HG02678 (cell line): ENCODE data around the gene SMARCA4.
"Not testable (repeated sequence)": the region's sequence is repeated elsewhere in the genome, so short reads cannot be mapped to it uniquely, and the experiment has no call there.

Experiments used
- ATAC-seq: cut with Tn5 transposase; IDR thresholded peaks from one replicate; pipeline ENCODE4 v1.9.1; 2021; ENCODE audit warnings: mild to moderate bottlenecking, moderate library complexity; ENCODE audit not compliant: unreplicated experiment

SMARCA4 gene

DNA sequence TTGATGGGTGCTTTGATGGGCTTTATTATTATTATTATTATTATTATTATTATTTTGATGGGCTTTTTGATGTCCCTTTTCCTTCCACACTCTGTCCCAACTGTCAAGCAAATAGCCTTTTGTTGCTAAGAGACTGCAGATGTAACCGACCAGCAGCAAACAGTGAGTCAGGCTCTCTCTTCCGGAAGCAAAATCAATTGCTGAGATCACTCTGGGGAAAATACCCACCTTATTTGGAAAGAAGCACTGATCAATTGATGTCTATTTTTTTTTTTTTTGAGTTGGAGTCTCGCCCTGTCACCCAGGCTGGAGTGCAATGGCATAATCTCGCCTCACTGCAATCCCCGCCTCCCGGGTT, 131.3 kb downstream of the SMARCA4 start:
- no peak for ATAC-seq

- ATAC-seq: no peak
Measured at GRCh38 chr19:11093689-11094238, 132.9 kb downstream of the SMARCA4 start.

GRCh38 chr19:11094520-11094894, 133.7 kb downstream of the SMARCA4 start:
- no peak for ATAC-seq

DNA sequence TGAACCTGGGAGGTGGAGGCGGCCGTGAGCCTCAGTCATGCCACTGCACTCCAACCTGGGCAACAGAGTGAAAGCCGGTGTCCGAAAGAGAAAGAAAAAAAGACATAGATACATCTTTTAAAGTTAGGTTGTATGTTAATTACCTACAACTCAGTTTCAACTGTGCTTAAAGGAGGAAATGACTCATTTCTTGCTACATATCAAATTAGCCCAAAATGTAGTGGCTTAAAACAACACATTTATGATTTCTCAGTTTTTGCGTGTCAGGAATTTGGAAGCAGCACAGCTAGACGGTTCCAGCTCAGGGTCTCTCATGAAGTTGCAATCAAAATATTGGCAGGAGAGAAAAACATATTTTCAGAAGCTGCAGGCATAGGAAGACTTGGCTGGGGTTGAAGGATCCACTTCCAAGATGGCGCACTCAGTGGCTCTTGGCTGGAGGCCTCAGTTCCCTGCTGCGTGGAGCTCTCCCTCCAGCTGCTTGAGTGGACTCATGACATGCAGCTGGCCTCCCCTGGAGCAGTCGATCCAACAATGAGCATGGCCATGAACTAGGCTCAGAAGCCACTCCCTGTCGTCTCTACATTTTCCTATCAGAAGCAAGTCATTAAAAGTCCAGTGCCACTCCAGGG, 135.5 kb downstream of the SMARCA4 start:
- peak; percentile 54 for ATAC-seq

DNA sequence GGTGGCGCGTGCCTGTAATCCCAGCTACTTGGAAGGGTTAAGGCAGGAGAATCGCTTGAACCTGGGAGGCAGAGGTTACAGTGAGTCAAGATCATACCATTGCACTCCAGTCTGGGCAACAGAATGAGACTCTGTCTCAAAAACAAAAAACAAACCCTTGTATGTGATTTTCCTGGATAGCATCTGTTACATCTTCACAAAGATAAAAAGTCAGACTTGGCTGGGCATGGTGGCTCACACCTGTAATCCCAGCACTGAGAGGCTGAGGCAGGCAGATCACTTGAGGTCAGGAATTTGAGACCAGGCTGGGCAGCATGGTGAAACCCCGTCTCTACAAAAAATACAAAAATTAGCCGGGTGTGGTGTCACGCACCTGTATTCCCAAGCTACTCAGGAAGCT, 136.5 kb downstream of the SMARCA4 start:
- ATAC-seq: not testable (repeated sequence)

DNA sequence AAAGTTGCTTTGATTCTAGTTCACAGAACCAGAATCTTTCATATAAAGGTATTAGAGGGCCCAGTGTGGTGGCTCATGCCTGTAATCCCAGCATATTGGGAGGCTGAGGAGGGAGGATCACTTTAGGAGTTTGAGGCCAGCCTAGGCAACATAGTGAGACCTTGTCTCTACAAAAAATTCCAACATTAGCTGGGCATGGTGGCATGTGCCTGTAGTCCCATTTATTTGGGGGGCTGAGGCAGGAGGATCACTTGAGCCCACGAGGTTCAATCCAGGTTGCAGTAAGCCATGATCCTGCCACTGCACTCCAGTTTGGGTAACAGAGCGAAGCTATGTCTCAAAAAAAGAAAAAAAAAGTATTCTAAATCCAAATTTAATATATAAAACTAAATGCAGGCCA, 137.5 kb downstream of the SMARCA4 start:
- no peak for ATAC-seq

DNA sequence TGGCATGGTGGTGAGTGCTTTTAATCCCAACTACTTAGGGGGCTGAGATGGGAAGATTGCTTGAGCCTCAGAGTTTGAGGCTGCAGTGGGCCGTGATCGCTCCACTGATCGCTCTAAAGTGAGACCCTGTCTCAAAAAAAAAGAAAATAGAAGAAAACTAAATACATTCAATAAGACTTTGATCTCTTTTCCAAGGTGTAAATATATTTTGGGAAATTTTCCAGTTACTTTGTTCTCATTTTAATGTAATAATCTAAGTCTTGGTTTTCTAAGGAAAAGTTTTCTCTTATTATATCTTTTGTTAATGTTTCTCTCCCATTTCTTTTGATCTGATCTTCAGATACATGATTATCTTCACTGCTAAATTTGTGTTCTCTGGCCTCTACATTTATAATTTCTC, 138.0 kb downstream of the SMARCA4 start:
- no peak for ATAC-seq

GRCh38 chr19:11100049-11100448, 139.2 kb downstream of the SMARCA4 start:
- no peak for ATAC-seq

DNA sequence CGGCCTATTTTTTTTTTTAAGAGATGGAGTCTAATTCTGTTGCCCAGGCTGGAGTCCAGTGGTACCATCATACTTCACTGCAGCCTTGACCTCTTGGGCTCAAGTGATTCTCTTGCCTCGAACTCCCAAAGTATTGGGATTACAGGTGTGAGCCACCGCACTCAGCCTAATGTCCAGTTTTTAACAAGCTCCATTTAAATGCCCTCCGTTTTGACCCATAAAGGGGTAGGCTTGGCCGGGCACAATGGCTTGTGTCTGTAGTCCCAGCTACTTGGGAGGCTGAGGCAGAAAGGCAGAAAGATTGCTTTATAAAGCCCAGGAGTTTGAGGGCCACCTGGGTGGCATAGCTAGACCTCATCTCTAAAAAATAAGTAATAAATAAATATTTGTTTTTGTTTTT, 140.2 kb downstream of the SMARCA4 start:
- ATAC-seq: no peak

GRCh38 chr19:11102944-11103343, 142.1 kb downstream of the SMARCA4 start:
- no peak for ATAC-seq

GRCh38 chr19:11103667-11104066, 142.8 kb downstream of the SMARCA4 start:
- ATAC-seq: not testable (repeated sequence)

GRCh38 chr19:11105014-11105636, 144.3 kb downstream of the SMARCA4 start:
- no peak for ATAC-seq

- no peak for ATAC-seq
Measured at GRCh38 chr19:11106477-11106876, 145.6 kb downstream of the SMARCA4 start.

DNA sequence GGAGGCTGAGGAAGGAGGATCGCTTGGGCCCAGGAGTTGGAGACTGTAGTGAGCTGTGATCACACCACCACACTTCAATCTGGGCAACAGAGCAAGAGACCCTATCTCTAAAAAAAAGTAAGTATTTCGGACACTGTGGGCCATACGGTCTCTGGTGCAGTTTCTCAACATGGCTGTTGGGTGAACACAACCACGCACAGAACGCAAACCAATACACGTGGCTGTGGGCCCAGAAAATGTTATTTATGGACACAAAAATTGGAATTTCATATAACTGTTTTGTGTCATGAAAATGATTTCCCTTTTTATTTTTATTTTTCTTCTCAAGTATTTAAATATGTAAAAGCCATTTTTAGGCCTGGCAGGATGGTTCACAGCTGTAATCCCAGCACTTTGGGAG, 147.9 kb downstream of the SMARCA4 start:
- no peak for ATAC-seq

- ATAC-seq: no peak
Measured at GRCh38 chr19:11111117-11111770, 150.4 kb downstream of the SMARCA4 start.

DNA sequence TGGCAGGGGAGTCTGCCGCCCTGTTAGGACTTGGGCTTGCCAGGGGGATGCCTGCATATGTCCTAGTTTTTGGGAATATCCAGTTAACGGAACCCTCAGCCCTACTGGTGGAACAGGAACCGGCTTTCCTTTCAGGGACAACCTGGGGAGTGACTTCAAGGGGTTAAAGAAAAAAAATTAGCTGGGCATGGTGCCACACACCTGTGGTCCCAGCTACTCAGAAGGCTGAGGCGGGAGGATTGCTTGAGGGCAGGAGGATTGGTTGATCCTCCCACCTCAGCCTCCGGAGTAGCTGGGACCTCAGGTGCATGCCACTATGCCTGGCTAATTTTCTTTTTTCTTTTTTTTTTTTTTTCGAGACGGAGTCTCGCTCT, 150.9 kb downstream of the SMARCA4 start:
- ATAC-seq: no peak
